Tibial nerve (tissue), 4 donors: ENCODE data around the gene EMC8. TPM values are rescaled to one million over a fixed set of nuclear protein-coding genes. Genes with fewer than 3 reads are reported as not detected.
"Not testable (repeated sequence)": the region's sequence is repeated elsewhere in the genome, so short reads cannot be mapped to it uniquely, and the experiment has no call there.

Experiments
- DNase-seq, 2 donors: peaks; one replicate each; pipeline ENCODE4 v3.0.0-alpha.2; 2019; ENCODE audit warnings: low spot score in 2 of 2
- H3K27ac ChIP-seq, 4 donors: fragments of 200-600 bp; sonication (generic) in 3 of 4; one replicate each; pipeline ENCODE4 v1.5.1; 2017 to 2019; ENCODE audit warnings: mild to moderate bottlenecking in 1 of 4
- H3K27me3 ChIP-seq, 2 donors: fragments of 200-600 bp; sonication (generic) in 1 of 2; one replicate each; pipeline versions ENCODE4 v1.5.1 to v1.6.0; 2017 to 2019
- H3K36me3 ChIP-seq, 3 donors: fragments of 200-600 bp; sonication (generic); one replicate each; pipeline ENCODE4 v1.5.1; 2018 to 2019
- H3K4me1 ChIP-seq, 4 donors: fragments of 200-600 bp; sonication (generic) in 3 of 4; one replicate each; pipeline ENCODE4 v1.5.1; 2017 to 2019
- H3K4me3 ChIP-seq, 4 donors: fragments of 200-600 bp; sonication (generic) in 3 of 4; one replicate each; pipeline ENCODE4 v1.5.1; 2017 to 2019; ENCODE audit warnings: mild to moderate bottlenecking in 1 of 4, moderate library complexity in 1 of 4
- H3K9me3 ChIP-seq, 4 donors: fragments of 200-600 bp; sonication (generic) in 3 of 4; one replicate each; pipeline ENCODE4 v1.5.1; 2017 to 2019
- CTCF ChIP-seq, 5 experiments: fragments of 200-600 bp in 3 of 5; fragments of 450-650 bp in 2 of 5; sonication (generic) in 3 of 5; IDR thresholded peaks; one replicate each; pipeline ENCODE4 v1.5.1; 2016 to 2019; ENCODE audit warnings: antibody characterized with exemption in 5 of 5, mild to moderate bottlenecking in 3 of 5, moderate library complexity in 2 of 5
- EP300 ChIP-seq, 2 donors: sonication (generic); formaldehyde crosslinking; IDR thresholded peaks; one replicate each; pipeline ENCODE4 v1.6.1; 2017; ENCODE audit warnings: antibody characterized with exemption in 2 of 2, mild to moderate bottlenecking in 1 of 2
- POLR2A ChIP-seq, 2 donors: fragments of 450-650 bp; IDR thresholded peaks; one replicate each; pipeline ENCODE4 v1.6.1; 2017; ENCODE audit warnings: antibody characterized with exemption in 2 of 2, mild to moderate bottlenecking in 2 of 2, moderate library complexity in 2 of 2
- WGBS, 2 donors: methylation state at CpG; one replicate each; pipeline ENCODE4 v1.1.5; 2018; 5-methylcytosine and 5-hydroxymethylcytosine counted together
- total RNA-seq, 4 donors: library from RNA; depleted of rRNA; stranded (reverse); fragments of >200 nt; gene quantifications; one replicate each; pipeline ENCODE4 v1.1.0, GENCODE V29; 2016

Gene EMC8
- total RNA-seq, 4 donors from 2014 or later: 31.8 to 46.2 (median 35.4) TPM

- Histone ChIP-seq H3K4me1 (no peaks in the 10 kb centered on the region), H3K27me3 (no peaks in the 10 kb centered on the region), H3K27ac (no peak overlapping the region), H3K36me3 (no peaks in the 10 kb centered on the region), H3K9me3 (peaks cover 0 to 4% (median 0%) of the 10 kb centered on the region in 4 donors), H3K4me3 (no peak overlapping the region)
- no peak for TF ChIP-seq EP300 (IDR thresholded peaks at IDR 0.05)
- TF ChIP-seq POLR2A (IDR thresholded peaks at IDR 0.05): no peak
- no peak for TF ChIP-seq CTCF (IDR thresholded peaks at IDR 0.05)
- WGBS, 2 donors: 89 to 93% methylated on average over 20 to 21 of the region's 21 CpGs
- DNase-seq: no peak
These were observed 39.7 kb upstream of the EMC8 start for GRCh38 chr16:85838876-85839585.

GRCh38 chr16:85838381-85838780 is 39.0 kb upstream of the EMC8 start:
- Histone ChIP-seq H3K27me3 (peaks cover 0 to 2% of the 10 kb centered on the region in 2 donors), H3K36me3 (no peaks in the 10 kb centered on the region), H3K27ac (no peak overlapping the region), H3K9me3 (peaks cover 0 to 4% (median 0%) of the 10 kb centered on the region in 4 donors), H3K4me1 (peaks cover 0 to 2% (median 0%) of the 10 kb centered on the region in 4 donors), H3K4me3 (no peak overlapping the region)
- 72 to 75% methylated on average over 11 of the region's 11 CpGs for WGBS, 2 donors
- DNase-seq: no peak
- TF ChIP-seq CTCF (IDR thresholded peaks at IDR 0.05): no peak
- no peak for TF ChIP-seq POLR2A (IDR thresholded peaks at IDR 0.05)
- no peak for TF ChIP-seq EP300 (IDR thresholded peaks at IDR 0.05)

- not testable (repeated sequence) for DNase-seq, H3K4me1 ChIP-seq, H3K27me3 ChIP-seq, H3K27ac ChIP-seq, H3K4me3 ChIP-seq, H3K36me3 ChIP-seq, H3K9me3 ChIP-seq
- WGBS, 2 donors: 87 to 91% methylated on average over 4 of the region's 4 CpGs
These were observed 38.3 kb upstream of the EMC8 start for GRCh38 chr16:85837654-85838053.

- no peak for TF ChIP-seq EP300 (IDR thresholded peaks at IDR 0.05)
- TF ChIP-seq CTCF (IDR thresholded peaks at IDR 0.05): no peak
- no peak for TF ChIP-seq POLR2A (IDR thresholded peaks at IDR 0.05)
- peaks cover 0 to 11% of the 10 kb centered on the region in 2 donors for H3K27me3 ChIP-seq
- H3K9me3 ChIP-seq: peaks cover 0 to 4% (median 0%) of the 10 kb centered on the region in 4 donors
- no peak overlapping the region for H3K27ac ChIP-seq
- 78 to 82% methylated on average over 22 to 24 of the region's 24 CpGs for WGBS, 2 donors
- no peak overlapping the region for H3K4me3 ChIP-seq
- peaks cover 0 to 9% (median 0%) of the 10 kb centered on the region in 4 donors for H3K4me1 ChIP-seq
- H3K36me3 ChIP-seq: no peaks in the 10 kb centered on the region
- no peak for DNase-seq
These were observed 37.6 kb upstream of the EMC8 start for GRCh38 chr16:85836706-85837582.

- Histone ChIP-seq H3K4me3 (no peak overlapping the region), H3K27ac (no peak overlapping the region), H3K9me3 (peaks cover 0 to 4% (median 0%) of the 10 kb centered on the region in 4 donors), H3K27me3 (peaks cover 0 to 15% of the 10 kb centered on the region in 2 donors), H3K36me3 (no peaks in the 10 kb centered on the region), H3K4me1 (peaks cover 0 to 9% (median 0%) of the 10 kb centered on the region in 4 donors)
- DNase-seq: no peak
- TF ChIP-seq EP300 (IDR thresholded peaks at IDR 0.05) (no peak), POLR2A (IDR thresholded peaks at IDR 0.05) (no peak), CTCF (IDR thresholded peaks at IDR 0.05) (no peak)
- WGBS, 2 donors: 70 to 71% methylated on average over 20 to 22 of the region's 22 CpGs
These were observed 36.8 kb upstream of the EMC8 start for GRCh38 chr16:85835956-85836705.
